Lower leg skin (tissue), 4 donors: ENCODE measurements around the gene TMEM165. TPM values are rescaled to one million over a fixed set of nuclear protein-coding genes. Genes with fewer than 3 reads are reported as not detected.

Experiments
- DNase-seq, 2 donors: peaks; one replicate each; pipeline ENCODE4 v3.0.0-alpha.2; 2019; ENCODE audit warnings: low spot score in 2 of 2
- H3K4me3 ChIP-seq: fragments of 200-600 bp; sonication (generic); 2 replicates; pipeline ENCODE4 v1.5.1; 2017; ENCODE audit warnings: mild to moderate bottlenecking, low read depth; ENCODE audit not compliant: poor library complexity, severe bottlenecking
- CTCF ChIP-seq, 3 donors: fragments of 450-650 bp; IDR thresholded peaks; one replicate each; pipeline ENCODE4 v1.5.1; 2016; ENCODE audit warnings: antibody characterized with exemption in 3 of 3, mild to moderate bottlenecking in 3 of 3, moderate library complexity in 2 of 3
- POLR2A ChIP-seq, 2 donors: fragments of 450-650 bp; IDR thresholded peaks; one replicate each; pipeline ENCODE4 v1.6.1; 2016 to 2017; ENCODE audit warnings: antibody characterized with exemption in 2 of 2, mild to moderate bottlenecking in 1 of 2, moderate library complexity in 1 of 2
- WGBS, 2 donors: methylation state at CpG; one replicate each; pipeline ENCODE4 v1.1.5; 2018; 5-methylcytosine and 5-hydroxymethylcytosine counted together
- intact Hi-C: fragments of 100-400 bp; cut with DNase I; formaldehyde crosslinking; loops from one replicate; pipeline ENCODE4 v1.15.0; 2023; ENCODE audit warnings: low total_unique reads
- total RNA-seq, 4 donors: library from RNA; depleted of rRNA; stranded (reverse); fragments of >200 nt; gene quantifications; one replicate each; pipeline ENCODE4 v1.1.0, GENCODE V29; 2016

Gene TMEM165
- total RNA-seq, 4 donors from 2014 or later = 84.1 to 149 (median 91.4) TPM

- 88 to 93% methylated on average over 7 of the region's 7 CpGs for WGBS, 2 donors
- TF ChIP-seq POLR2A (IDR thresholded peaks at IDR 0.05) (no peak), CTCF (IDR thresholded peaks at IDR 0.05) (no peak)
- H3K4me3 ChIP-seq = no peak overlapping the region
- intact Hi-C loops = no loop called here
- DNase-seq = no peak
These were observed 30.4 kb upstream of the TMEM165 start for GRCh38 chr4:55365345-55365728.

- intact Hi-C loops = no loop called here
- DNase-seq = no peak
- H3K4me3 ChIP-seq = no peak overlapping the region
- TF ChIP-seq POLR2A (IDR thresholded peaks at IDR 0.05) (no peak), CTCF (IDR thresholded peaks at IDR 0.05) (no peak)
- WGBS, 2 donors = 94 to 96% methylated on average over 7 of the region's 7 CpGs
These were observed 29.1 kb upstream of the TMEM165 start for GRCh38 chr4:55366621-55367020.

DNA sequence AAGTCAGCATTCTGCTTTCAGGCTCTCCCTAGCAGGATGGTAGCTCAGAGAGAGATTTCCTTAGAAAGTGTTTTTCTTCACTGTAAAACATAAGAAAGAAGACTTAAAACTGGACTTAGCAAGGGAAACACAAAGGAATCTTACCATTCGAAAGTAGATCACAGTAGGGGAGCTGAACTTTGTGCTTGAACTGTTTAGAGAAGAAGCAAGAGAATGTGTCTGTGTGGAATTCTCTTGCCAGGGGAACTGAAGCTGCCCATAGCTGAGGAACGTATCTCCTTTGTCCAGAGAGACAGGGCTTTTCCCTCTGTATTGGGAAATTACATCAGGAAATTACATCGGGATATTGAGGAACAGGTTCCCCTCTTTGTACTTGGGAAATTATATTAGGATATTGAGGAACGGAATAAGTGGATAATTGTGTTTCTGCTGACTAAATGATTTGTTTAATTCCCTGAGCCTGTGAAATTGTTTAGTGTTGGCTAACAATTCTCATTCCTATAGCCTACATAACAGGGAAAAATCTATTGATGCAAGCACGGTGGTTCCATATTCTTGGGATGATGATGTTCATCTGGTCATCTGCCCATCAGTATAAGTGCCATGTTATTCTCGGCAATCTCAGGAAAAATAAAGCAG is 28.6 kb upstream of the TMEM165 start:
- TF ChIP-seq CTCF (IDR thresholded peaks at IDR 0.05) = no peak
- TF ChIP-seq POLR2A (IDR thresholded peaks at IDR 0.05) = no peak
- DNase-seq = no peak
- intact Hi-C loops = no loop called here
- H3K4me3 ChIP-seq = no peak overlapping the region
- WGBS, 2 donors = 84 to 85% methylated on average over 6 of the region's 6 CpGs

DNA sequence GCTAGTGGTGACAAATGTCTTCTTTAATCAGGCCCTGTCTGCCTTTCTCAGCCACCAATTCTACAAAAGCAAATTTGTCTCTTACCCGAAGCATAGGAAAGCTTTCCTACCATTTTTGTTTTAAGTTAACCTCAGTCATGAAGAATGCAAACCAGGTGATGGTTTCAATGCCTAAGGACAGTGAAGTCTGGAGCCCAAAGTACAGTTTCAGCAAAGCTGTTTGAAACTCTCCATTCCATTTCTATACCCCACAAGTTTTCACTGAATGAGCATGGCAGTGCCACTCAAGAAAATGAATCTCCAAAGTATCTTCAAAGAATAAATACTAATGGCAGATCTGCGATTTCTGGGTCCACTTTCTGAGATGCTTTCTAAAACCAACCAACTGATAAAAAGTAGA is 25.8 kb upstream of the TMEM165 start:
- H3K4me3 ChIP-seq = no peak overlapping the region
- intact Hi-C loops = no loop called here
- TF ChIP-seq POLR2A (IDR thresholded peaks at IDR 0.05) (no peak), CTCF (IDR thresholded peaks at IDR 0.05) (no peak)
- DNase-seq = no peak
- 96% methylated on average over 2 of the region's 2 CpGs for WGBS, 2 donors

- intact Hi-C loops = no loop called here
- WGBS, 2 donors = 88 to 90% methylated on average over 7 of the region's 7 CpGs
- H3K4me3 ChIP-seq = no peak overlapping the region
- TF ChIP-seq POLR2A (IDR thresholded peaks at IDR 0.05) (no peak), CTCF (IDR thresholded peaks at IDR 0.05) (no peak)
- DNase-seq = no peak
These were observed 23.5 kb upstream of the TMEM165 start for GRCh38 chr4:55372259-55372658.

- intact Hi-C loops = no loop called here
- no peak for TF ChIP-seq CTCF (IDR thresholded peaks at IDR 0.05)
- TF ChIP-seq POLR2A (IDR thresholded peaks at IDR 0.05) = no peak
- DNase-seq = no peak
- 94 to 100% methylated on average over 1 of the region's 1 CpG for WGBS, 2 donors
- no peak overlapping the region for H3K4me3 ChIP-seq
These were observed 22.3 kb upstream of the TMEM165 start for GRCh38 chr4:55373461-55373860.
